Measurements from ENCODE around the gene MYO9B. TPM values are rescaled to one million over a fixed set of nuclear protein-coding genes. Genes with fewer than 3 reads are reported as not detected.

Gene MYO9B
- total and polyA plus RNA-seq, 2 experiments from 2014 or later = 20.1 to 71.8 TPM

GRCh38 chr19:17246681-17247425 is 171.3 kb downstream of the MYO9B start:
- peak overlapping the region; percentile 67 for H3K4me2 ChIP-seq (ENCODE audit: unreplicated experiment)
- H4K20me1 ChIP-seq (ENCODE audit: insufficient read depth) = no peaks in the 10 kb centered on the region
- no peaks in the 10 kb centered on the region for H3K27me3 ChIP-seq (replicated peaks; ENCODE audit: insufficient read depth)
- H3F3A ChIP-seq (ENCODE audit: insufficient read depth) = 0 out of 2 replicates have a peak, but pooled peaks cover 3% of the 10 kb centered on the region
- in situ Hi-C loops (cut with MboI) = no loop called here
- DNase-seq = peak; percentile 59
- peak overlapping the region; percentile 83 for H2AFZ ChIP-seq
- H3K4me3 ChIP-seq = peak overlapping the region; percentile 66
- H3K4me1 ChIP-seq (ENCODE audit: insufficient read depth) = peaks cover 20% of the 10 kb centered on the region
- TF ChIP-seq EZH2 (IDR thresholded peaks at IDR 0.05; ENCODE audit: insufficient read depth, poor library complexity, severe bottlenecking) (no peak), EZH2phosphoT487 (IDR thresholded peaks at IDR 0.05; ENCODE audit: insufficient read depth, low read depth) (no peak)
- 20 to 21% methylated on average over 21 of the region's 21 CpGs for WGBS, 2 experiments (ENCODE audit: low coverage in 1 of 2, low lambda C conversion rate in 2 of 2, missing lambda C conversion rate in 2 of 2)
- H3K9ac ChIP-seq = peak overlapping the region; percentile 67
- no peaks in the 10 kb centered on the region for H3K9me2 ChIP-seq (ENCODE audit: insufficient read depth)
- no peaks in the 10 kb centered on the region for H3K36me3 ChIP-seq (ENCODE audit: low read depth)
- H3K27ac ChIP-seq = 0 out of 2 replicates have a peak overlapping the region, but pooled peaks have one; percentile 4
- peaks cover 33% of the 10 kb centered on the region for H3K79me2 ChIP-seq (ENCODE audit: insufficient read depth)
- no peaks in the 10 kb centered on the region for H3K9me3 ChIP-seq (ENCODE audit: low read depth)

GRCh38 chr19:17248011-17248776 is 172.6 kb downstream of the MYO9B start:
- Histone ChIP-seq H3K27ac (no peak overlapping the region), H3K79me2 (ENCODE audit: insufficient read depth) (peaks cover 19% of the 10 kb centered on the region), H3K9me3 (ENCODE audit: low read depth) (no peaks in the 10 kb centered on the region), H3K9me2 (ENCODE audit: insufficient read depth) (no peaks in the 10 kb centered on the region), H3K4me3 (no peak overlapping the region), H3K27me3 (replicated peaks; ENCODE audit: insufficient read depth) (no peaks in the 10 kb centered on the region), H3K9ac (no peak overlapping the region), H3K4me2 (ENCODE audit: unreplicated experiment) (no peak overlapping the region), H3K36me3 (ENCODE audit: low read depth) (no peaks in the 10 kb centered on the region), H3K4me1 (ENCODE audit: insufficient read depth) (peaks cover 13% of the 10 kb centered on the region), H4K20me1 (ENCODE audit: insufficient read depth) (no peaks in the 10 kb centered on the region), H3F3A (ENCODE audit: insufficient read depth) (no peaks in the 10 kb centered on the region), H2AFZ (no peak overlapping the region)
- DNase-seq = no peak
- in situ Hi-C loops (cut with MboI) = no loop called here
- no peak for TF ChIP-seq EZH2phosphoT487 (IDR thresholded peaks at IDR 0.05; ENCODE audit: insufficient read depth, low read depth)
- no peak for TF ChIP-seq EZH2 (IDR thresholded peaks at IDR 0.05; ENCODE audit: insufficient read depth, poor library complexity, severe bottlenecking)
- WGBS, 2 experiments (ENCODE audit: low coverage in 1 of 2, low lambda C conversion rate in 2 of 2, missing lambda C conversion rate in 2 of 2) = 76 to 78% methylated on average over 18 to 21 of the region's 21 CpGs

- H3K9ac ChIP-seq = no peak overlapping the region
- no peak for DNase-seq
Measured at GRCh38 chr19:17249887-17250548, 174.4 kb downstream of the MYO9B start.

GRCh38 chr19:17254636-17255035 is 179.1 kb downstream of the MYO9B start:
- Histone ChIP-seq H3K79me2 (ENCODE audit: insufficient read depth) (no peaks in the 10 kb centered on the region), H3K4me3 (no peak overlapping the region), H3K4me1 (ENCODE audit: insufficient read depth) (no peaks in the 10 kb centered on the region), H3K4me2 (ENCODE audit: unreplicated experiment) (no peak overlapping the region), H3K9me3 (ENCODE audit: low read depth) (no peaks in the 10 kb centered on the region), H3K36me3 (ENCODE audit: low read depth) (no peaks in the 10 kb centered on the region), H3K27me3 (replicated peaks; ENCODE audit: insufficient read depth) (no peaks in the 10 kb centered on the region), H3K27ac (no peak overlapping the region), H3K9ac (no peak overlapping the region), H2AFZ (no peak overlapping the region), H3K9me2 (ENCODE audit: insufficient read depth) (no peaks in the 10 kb centered on the region), H3F3A (ENCODE audit: insufficient read depth) (no peaks in the 10 kb centered on the region), H4K20me1 (ENCODE audit: insufficient read depth) (no peaks in the 10 kb centered on the region)
- no peak for DNase-seq
- no peak for TF ChIP-seq EZH2phosphoT487 (IDR thresholded peaks at IDR 0.05; ENCODE audit: insufficient read depth, low read depth)
- no peak for TF ChIP-seq EZH2 (IDR thresholded peaks at IDR 0.05; ENCODE audit: insufficient read depth, poor library complexity, severe bottlenecking)
- in situ Hi-C loops (cut with MboI) = no loop called here
- WGBS, 2 experiments (ENCODE audit: low coverage in 1 of 2, low lambda C conversion rate in 2 of 2, missing lambda C conversion rate in 2 of 2) = 68 to 77% methylated on average over 10 of the region's 10 CpGs

More at GRCh38 chr19:17249887-17250548, 174.4 kb downstream of the MYO9B start:
- H2AFZ ChIP-seq = no peak overlapping the region
- TF ChIP-seq EZH2phosphoT487 (IDR thresholded peaks at IDR 0.05; ENCODE audit: insufficient read depth, low read depth) (no peak), EZH2 (IDR thresholded peaks at IDR 0.05; ENCODE audit: insufficient read depth, poor library complexity, severe bottlenecking) (no peak)
- no peaks in the 10 kb centered on the region for H4K20me1 ChIP-seq (ENCODE audit: insufficient read depth)
- H3K36me3 ChIP-seq (ENCODE audit: low read depth) = no peaks in the 10 kb centered on the region
- no peaks in the 10 kb centered on the region for H3F3A ChIP-seq (ENCODE audit: insufficient read depth)
- in situ Hi-C loops (cut with MboI) = no loop called here
- 84 to 85% methylated on average over 14 of the region's 15 CpGs for WGBS, 2 experiments (ENCODE audit: low coverage in 1 of 2, low lambda C conversion rate in 2 of 2, missing lambda C conversion rate in 2 of 2)
- H3K27me3 ChIP-seq (replicated peaks; ENCODE audit: insufficient read depth) = no peaks in the 10 kb centered on the region
- H3K4me3 ChIP-seq = no peak overlapping the region
- H3K4me2 ChIP-seq (ENCODE audit: unreplicated experiment) = no peak overlapping the region
- H3K79me2 ChIP-seq (ENCODE audit: insufficient read depth) = peaks cover 1% of the 10 kb centered on the region; the same call in 1 of the 2 replicates
- no peaks in the 10 kb centered on the region for H3K9me2 ChIP-seq (ENCODE audit: insufficient read depth)
- peaks cover 10% of the 10 kb centered on the region for H3K4me1 ChIP-seq (ENCODE audit: insufficient read depth)
- no peak overlapping the region for H3K27ac ChIP-seq
- H3K9me3 ChIP-seq (ENCODE audit: low read depth) = no peaks in the 10 kb centered on the region

Measured in GM23248 (cell line).